HL-60 (cell line): ENCODE measurements around the gene CEP85.
A peak's percentile ranks its signal among the peaks of the same experiment; 100 is the strongest.

Experiments used
- DNase-seq, 2 experiments: peaks; one replicate each; pipeline ENCODE4 v3.0.0-alpha.2; 2010 to 2020; ENCODE audit warnings: low read depth in 1 of 2, low spot score in 1 of 2
- H3K27ac ChIP-seq: fragments of 250-450 bp; sonication (Bioruptor Pico); replicated peaks from 2 replicates; pipeline ENCODE4 v1.5.1; 2020; ENCODE audit warnings: mild to moderate bottlenecking, moderate library complexity
- H3K27me3 ChIP-seq: fragments of 250-450 bp; sonication (Bioruptor Pico); 2 replicates; pipeline ENCODE4 v1.5.1; 2021; ENCODE audit warnings: mild to moderate bottlenecking, moderate library complexity; ENCODE audit not compliant: insufficient read depth, poor library complexity, severe bottlenecking
- H3K4me3 ChIP-seq: replicated peaks from 2 replicates; pipeline ENCODE4 v1.5.1; 2011; ENCODE audit warnings: mild to moderate bottlenecking, control low read depth, low read length; ENCODE audit not compliant: insufficient read depth
- GABPA ChIP-seq: IDR thresholded peaks from 2 replicates; pipeline ENCODE4 v1.6.1; 2012; ENCODE audit warnings: low read depth
- POLR2AphosphoS5 ChIP-seq: IDR thresholded peaks from 2 replicates; pipeline ENCODE4 v1.6.1; 2012; ENCODE audit warnings: low read depth
- SPI1 ChIP-seq: IDR thresholded peaks from 2 replicates; pipeline ENCODE4 v1.6.1; 2012; ENCODE audit warnings: low read depth, mild to moderate bottlenecking, borderline replicate concordance
- TF ChIP-seq, protein P1 (sequence below): IDR thresholded peaks from one replicate; pipeline ENCODE4 v1.5.1; 2011; ENCODE audit warnings: low read length, control low read depth, inconsistent platforms; ENCODE audit not compliant: insufficient read depth
- TF ChIP-seq, protein P2 (sequence below): IDR thresholded peaks from 2 replicates; pipeline ENCODE4 v1.6.1; 2012; ENCODE audit warnings: low read depth; ENCODE audit not compliant: insufficient replicate concordance

The CEP85 gene

DNA sequence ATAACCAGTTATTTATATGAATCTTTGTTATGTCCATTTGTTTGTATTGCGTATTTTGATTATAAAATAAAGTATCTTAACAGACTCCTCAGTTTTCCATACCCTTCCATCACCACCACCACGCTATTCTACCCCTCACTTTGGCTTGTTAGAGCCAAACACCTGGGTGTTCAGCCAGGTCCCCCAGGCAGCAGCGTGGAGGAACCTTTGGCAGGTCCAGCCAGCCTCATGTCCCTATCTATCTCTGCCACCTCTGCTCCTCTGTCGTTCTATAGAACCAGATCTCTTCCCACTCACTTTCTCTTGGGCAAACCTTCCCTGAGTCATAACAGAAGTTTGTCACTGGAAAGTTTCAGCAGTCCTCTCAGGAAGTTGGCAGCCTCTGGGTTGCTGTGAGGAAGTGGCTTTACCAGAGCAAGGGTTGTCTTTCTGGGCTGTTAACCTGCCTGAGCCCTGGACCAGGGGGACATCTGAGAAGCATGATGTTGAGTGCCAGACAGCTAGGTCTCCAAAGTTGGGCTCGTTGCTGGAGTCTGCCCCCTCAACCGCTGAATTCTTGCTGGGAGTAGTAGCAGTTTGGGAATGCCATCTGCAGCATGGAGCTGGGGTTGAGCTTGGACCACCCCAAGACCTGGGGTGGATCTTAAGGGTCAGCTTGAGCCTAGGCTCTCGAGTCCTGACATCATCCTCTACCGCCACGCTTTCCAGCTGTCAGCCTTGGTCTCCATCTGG lies 44.9 kb downstream of the CEP85 start:
- H3K27me3 ChIP-seq, result no peaks in the 10 kb centered on the region
- peak in 1 of 2 experiments; percentile 79 for DNase-seq
- H3K27ac ChIP-seq, result peak overlapping the region; percentile 88
- TF ChIP-seq, protein P1, sequence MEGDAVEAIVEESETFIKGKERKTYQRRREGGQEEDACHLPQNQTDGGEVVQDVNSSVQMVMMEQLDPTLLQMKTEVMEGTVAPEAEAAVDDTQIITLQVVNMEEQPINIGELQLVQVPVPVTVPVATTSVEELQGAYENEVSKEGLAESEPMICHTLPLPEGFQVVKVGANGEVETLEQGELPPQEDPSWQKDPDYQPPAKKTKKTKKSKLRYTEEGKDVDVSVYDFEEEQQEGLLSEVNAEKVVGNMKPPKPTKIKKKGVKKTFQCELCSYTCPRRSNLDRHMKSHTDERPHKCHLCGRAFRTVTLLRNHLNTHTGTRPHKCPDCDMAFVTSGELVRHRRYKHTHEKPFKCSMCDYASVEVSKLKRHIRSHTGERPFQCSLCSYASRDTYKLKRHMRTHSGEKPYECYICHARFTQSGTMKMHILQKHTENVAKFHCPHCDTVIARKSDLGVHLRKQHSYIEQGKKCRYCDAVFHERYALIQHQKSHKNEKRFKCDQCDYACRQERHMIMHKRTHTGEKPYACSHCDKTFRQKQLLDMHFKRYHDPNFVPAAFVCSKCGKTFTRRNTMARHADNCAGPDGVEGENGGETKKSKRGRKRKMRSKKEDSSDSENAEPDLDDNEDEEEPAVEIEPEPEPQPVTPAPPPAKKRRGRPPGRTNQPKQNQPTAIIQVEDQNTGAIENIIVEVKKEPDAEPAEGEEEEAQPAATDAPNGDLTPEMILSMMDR, result no peak
- peak; percentile 95 for TF ChIP-seq SPI1
- peak overlapping the region; percentile 75 for H3K4me3 ChIP-seq

DNA sequence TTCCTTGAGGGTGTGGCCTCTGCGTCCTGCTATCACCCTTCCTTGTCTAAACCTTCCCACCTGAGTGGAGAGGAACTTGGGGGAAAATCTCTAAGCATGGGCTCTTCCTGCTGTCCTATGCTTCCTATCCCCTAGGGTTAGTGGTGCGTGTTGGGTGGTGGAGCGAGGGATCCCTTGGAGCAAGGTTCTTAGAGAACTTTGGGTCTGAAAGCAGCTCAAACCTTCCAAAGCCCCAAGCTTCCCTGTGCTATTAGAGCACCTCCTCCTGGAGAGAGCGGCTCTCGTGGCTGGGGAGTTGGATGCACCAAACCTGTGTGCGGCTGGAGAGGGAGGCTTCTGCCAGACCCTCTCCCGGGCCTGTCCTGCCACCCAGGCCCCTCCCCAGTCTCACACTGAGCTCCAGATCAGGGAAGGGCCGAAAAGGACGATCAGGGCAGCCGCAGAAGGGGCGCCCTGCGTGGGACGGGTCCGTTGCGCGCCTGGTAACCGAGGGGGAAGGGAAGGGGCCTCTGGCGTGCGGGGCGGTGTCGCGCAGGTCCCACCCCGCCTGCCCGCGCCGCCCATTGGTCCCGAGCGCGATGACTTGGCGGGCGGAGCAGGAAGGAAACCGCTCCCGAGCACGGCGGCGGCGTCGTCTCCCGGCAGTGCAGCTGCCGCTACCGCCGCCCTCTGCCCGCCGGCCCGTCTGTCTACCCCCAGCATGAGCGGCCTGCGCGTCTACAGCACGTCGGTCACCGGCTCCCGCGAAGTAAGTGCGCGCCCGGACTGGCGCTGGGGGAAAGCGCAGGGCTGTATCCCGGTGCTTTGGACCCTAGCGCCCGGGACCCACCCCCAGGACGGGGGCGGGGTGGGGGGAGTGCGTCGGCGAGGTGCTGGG lies 45.7 kb downstream of the CEP85 start, which contains the start of gene SH3BGRL3:
TSS of gene SH3BGRL3 (plus strand) at position 631 of the 877 bp plus-strand sequence. CDS start at position 701, 70 bp downstream.
- Histone ChIP-seq H3K4me3 (peak within 1 kb of the TSS; percentile 75), H3K27me3 (no peaks in the 10 kb centered on the region), H3K27ac (peak within 1 kb of the TSS; percentile 88)
- TF ChIP-seq, protein P2, sequence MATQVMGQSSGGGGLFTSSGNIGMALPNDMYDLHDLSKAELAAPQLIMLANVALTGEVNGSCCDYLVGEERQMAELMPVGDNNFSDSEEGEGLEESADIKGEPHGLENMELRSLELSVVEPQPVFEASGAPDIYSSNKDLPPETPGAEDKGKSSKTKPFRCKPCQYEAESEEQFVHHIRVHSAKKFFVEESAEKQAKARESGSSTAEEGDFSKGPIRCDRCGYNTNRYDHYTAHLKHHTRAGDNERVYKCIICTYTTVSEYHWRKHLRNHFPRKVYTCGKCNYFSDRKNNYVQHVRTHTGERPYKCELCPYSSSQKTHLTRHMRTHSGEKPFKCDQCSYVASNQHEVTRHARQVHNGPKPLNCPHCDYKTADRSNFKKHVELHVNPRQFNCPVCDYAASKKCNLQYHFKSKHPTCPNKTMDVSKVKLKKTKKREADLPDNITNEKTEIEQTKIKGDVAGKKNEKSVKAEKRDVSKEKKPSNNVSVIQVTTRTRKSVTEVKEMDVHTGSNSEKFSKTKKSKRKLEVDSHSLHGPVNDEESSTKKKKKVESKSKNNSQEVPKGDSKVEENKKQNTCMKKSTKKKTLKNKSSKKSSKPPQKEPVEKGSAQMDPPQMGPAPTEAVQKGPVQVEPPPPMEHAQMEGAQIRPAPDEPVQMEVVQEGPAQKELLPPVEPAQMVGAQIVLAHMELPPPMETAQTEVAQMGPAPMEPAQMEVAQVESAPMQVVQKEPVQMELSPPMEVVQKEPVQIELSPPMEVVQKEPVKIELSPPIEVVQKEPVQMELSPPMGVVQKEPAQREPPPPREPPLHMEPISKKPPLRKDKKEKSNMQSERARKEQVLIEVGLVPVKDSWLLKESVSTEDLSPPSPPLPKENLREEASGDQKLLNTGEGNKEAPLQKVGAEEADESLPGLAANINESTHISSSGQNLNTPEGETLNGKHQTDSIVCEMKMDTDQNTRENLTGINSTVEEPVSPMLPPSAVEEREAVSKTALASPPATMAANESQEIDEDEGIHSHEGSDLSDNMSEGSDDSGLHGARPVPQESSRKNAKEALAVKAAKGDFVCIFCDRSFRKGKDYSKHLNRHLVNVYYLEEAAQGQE, result no peak
- TF ChIP-seq GABPA, result no peak
- TF ChIP-seq, protein P1, result no peak
- TF ChIP-seq SPI1, result peak; percentile 6; the same call in 1 of the 2 replicates
- peak; percentile 91 for TF ChIP-seq POLR2AphosphoS5
- DNase-seq, result peak; percentile 86 to 90

DNA sequence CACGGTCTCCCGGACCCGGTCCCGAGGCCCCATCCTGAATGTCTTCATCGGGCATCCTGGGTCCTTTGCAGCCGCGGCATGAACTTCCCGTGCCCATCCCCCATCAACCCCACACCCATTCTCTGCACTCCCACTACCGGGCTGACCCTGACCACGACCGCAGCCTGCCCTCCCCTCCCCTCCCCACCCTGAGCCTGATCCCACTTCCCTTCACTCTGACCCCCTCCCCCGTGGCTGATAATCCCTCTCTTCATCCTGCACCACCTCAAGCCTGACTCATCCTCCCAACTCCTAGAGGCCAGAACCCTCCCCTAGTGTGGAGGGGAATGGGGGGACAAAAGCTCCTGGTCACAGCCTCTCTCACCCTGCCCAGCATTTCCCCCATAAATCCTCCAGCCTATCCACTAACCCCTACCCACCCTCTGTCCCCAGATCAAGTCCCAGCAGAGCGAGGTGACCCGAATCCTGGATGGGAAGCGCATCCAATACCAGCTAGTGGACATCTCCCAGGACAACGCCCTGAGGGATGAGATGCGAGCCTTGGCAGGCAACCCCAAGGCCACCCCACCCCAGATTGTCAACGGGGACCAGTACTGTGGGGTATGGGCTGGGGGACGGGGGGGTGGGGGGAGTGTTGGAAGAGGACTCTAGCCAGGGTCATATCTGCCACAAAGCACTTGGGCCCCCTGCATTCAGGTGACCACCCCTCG lies 46.5 kb downstream of the CEP85 start:
- H3K27ac ChIP-seq, result peak overlapping the region; percentile 88
- H3K27me3 ChIP-seq, result no peaks in the 10 kb centered on the region
- peak; percentile 62 to 83 for DNase-seq
- H3K4me3 ChIP-seq, result peak overlapping the region; percentile 75
- TF ChIP-seq, protein P2, result no peak
- TF ChIP-seq, protein P1, result no peak
- TF ChIP-seq GABPA (no peak), POLR2AphosphoS5 (0 out of 2 replicates have a peak, but pooled peaks have one; percentile 10), SPI1 (peak; percentile 43; the same call in 1 of the 2 replicates)
